Measurements from ENCODE around the gene GALNT17.

DNA sequence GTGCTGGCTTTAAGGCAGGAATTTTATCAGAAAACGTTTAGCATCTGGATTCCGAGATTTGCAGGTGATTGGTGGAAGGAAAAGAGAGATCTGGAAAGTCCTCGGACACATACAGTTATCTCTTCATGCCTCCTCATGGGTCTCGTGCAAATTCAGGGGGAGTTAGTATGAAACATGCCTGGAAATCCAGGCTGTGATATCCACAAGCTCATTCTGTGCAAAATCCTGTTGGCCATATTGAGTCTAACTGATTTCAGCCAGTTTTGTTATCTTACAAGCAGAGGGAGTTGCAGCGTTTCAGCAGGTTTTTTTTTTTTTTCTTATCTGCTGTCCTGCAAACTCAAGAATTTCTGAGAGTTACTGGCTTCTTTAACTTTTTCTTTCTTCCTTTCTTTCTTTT lies 411.5 kb downstream of the GALNT17 start:
- TF ChIP-seq, protein P1, sequence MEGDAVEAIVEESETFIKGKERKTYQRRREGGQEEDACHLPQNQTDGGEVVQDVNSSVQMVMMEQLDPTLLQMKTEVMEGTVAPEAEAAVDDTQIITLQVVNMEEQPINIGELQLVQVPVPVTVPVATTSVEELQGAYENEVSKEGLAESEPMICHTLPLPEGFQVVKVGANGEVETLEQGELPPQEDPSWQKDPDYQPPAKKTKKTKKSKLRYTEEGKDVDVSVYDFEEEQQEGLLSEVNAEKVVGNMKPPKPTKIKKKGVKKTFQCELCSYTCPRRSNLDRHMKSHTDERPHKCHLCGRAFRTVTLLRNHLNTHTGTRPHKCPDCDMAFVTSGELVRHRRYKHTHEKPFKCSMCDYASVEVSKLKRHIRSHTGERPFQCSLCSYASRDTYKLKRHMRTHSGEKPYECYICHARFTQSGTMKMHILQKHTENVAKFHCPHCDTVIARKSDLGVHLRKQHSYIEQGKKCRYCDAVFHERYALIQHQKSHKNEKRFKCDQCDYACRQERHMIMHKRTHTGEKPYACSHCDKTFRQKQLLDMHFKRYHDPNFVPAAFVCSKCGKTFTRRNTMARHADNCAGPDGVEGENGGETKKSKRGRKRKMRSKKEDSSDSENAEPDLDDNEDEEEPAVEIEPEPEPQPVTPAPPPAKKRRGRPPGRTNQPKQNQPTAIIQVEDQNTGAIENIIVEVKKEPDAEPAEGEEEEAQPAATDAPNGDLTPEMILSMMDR (tag by site-specific recombination; IDR thresholded peaks at IDR 0.05), result no peak
- TF ChIP-seq BCL11A (tag by site-specific recombination; IDR thresholded peaks at IDR 0.05; ENCODE audit: low read depth), result no peak
- no peak for TF ChIP-seq ZNF423 (tag by site-specific recombination; IDR thresholded peaks at IDR 0.05)
- TF ChIP-seq ZNF530 (tag by site-specific recombination; IDR thresholded peaks at IDR 0.05; ENCODE audit: low read depth), result no peak
- TF ChIP-seq, protein P2, sequence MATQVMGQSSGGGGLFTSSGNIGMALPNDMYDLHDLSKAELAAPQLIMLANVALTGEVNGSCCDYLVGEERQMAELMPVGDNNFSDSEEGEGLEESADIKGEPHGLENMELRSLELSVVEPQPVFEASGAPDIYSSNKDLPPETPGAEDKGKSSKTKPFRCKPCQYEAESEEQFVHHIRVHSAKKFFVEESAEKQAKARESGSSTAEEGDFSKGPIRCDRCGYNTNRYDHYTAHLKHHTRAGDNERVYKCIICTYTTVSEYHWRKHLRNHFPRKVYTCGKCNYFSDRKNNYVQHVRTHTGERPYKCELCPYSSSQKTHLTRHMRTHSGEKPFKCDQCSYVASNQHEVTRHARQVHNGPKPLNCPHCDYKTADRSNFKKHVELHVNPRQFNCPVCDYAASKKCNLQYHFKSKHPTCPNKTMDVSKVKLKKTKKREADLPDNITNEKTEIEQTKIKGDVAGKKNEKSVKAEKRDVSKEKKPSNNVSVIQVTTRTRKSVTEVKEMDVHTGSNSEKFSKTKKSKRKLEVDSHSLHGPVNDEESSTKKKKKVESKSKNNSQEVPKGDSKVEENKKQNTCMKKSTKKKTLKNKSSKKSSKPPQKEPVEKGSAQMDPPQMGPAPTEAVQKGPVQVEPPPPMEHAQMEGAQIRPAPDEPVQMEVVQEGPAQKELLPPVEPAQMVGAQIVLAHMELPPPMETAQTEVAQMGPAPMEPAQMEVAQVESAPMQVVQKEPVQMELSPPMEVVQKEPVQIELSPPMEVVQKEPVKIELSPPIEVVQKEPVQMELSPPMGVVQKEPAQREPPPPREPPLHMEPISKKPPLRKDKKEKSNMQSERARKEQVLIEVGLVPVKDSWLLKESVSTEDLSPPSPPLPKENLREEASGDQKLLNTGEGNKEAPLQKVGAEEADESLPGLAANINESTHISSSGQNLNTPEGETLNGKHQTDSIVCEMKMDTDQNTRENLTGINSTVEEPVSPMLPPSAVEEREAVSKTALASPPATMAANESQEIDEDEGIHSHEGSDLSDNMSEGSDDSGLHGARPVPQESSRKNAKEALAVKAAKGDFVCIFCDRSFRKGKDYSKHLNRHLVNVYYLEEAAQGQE (tag by site-specific recombination; IDR thresholded peaks at IDR 0.05), result no peak
- TF ChIP-seq ZNF138 (tag by site-specific recombination; IDR thresholded peaks at IDR 0.05; ENCODE audit: borderline replicate concordance), result no peak
- TF ChIP-seq ZNF391 (tag by site-specific recombination; IDR thresholded peaks at IDR 0.05; ENCODE audit: borderline replicate concordance, low read depth), result no peak
- no peak for TF ChIP-seq ZNF549 (tag by site-specific recombination; IDR thresholded peaks at IDR 0.05)
- no peak for TF ChIP-seq ZNF311 (tag by site-specific recombination; IDR thresholded peaks at IDR 0.05; ENCODE audit: borderline replicate concordance)
- no peak for TF ChIP-seq GLI4 (tag by site-specific recombination; IDR thresholded peaks at IDR 0.05)
- TF ChIP-seq ZBTB7A (tag by site-specific recombination; IDR thresholded peaks at IDR 0.05; ENCODE audit: low read depth), result no peak

All from HEK293 (cell line).